MM.1S (cell line): ENCODE data around the gene OR5K1.

Source experiments
- DNase-seq: peaks from one replicate; pipeline ENCODE4 v3.0.0-alpha.2; 2015
- H2AFZ ChIP-seq: fragments of 300-600 bp; sonication (generic); 2 replicates; pipeline ENCODE4 v1.6.0; 2016; ENCODE audit warnings: antibody characterized with exemption, low read length
- H3F3A ChIP-seq: fragments of 300-600 bp; sonication (generic); 2 replicates; pipeline ENCODE4 v1.6.1; 2016; ENCODE audit warnings: mild to moderate bottlenecking, antibody characterized with exemption, low read length, moderate library complexity, mixed read lengths; ENCODE audit not compliant: insufficient read depth
- H3K27ac ChIP-seq: fragments of 300-600 bp; sonication (generic); 2 replicates; pipeline ENCODE4 v1.5.1; 2016; ENCODE audit warnings: mild to moderate bottlenecking, low read length
- H3K27me3 ChIP-seq: fragments of 300-600 bp; sonication (generic); replicated peaks from 2 replicates; pipeline ENCODE4 v1.6.0; 2016; ENCODE audit warnings: low read length; ENCODE audit not compliant: insufficient read depth
- H3K36me3 ChIP-seq: fragments of 300-600 bp; sonication (generic); replicated peaks from 2 replicates; pipeline ENCODE4 v1.6.1; 2016; ENCODE audit warnings: mild to moderate bottlenecking, low read length, mixed read lengths; ENCODE audit not compliant: insufficient read depth
- H3K4me1 ChIP-seq: fragments of 300-600 bp; sonication (generic); 2 replicates; pipeline ENCODE4 v1.6.1; 2016; ENCODE audit warnings: low read length, mixed read lengths
- H3K4me2 ChIP-seq: fragments of 300-600 bp; sonication (generic); 2 replicates; pipeline ENCODE4 v1.6.0; 2016; ENCODE audit warnings: low read depth, low read length
- H3K4me3 ChIP-seq: fragments of 300-600 bp; sonication (generic); 2 replicates; pipeline ENCODE4 v1.5.1; 2016; ENCODE audit warnings: low read length, mixed read lengths
- H3K79me2 ChIP-seq: fragments of 300-600 bp; sonication (generic); 2 replicates; pipeline ENCODE4 v1.6.1; 2016; ENCODE audit warnings: mixed run types, low read length, mixed read lengths
- H3K9ac ChIP-seq: fragments of 300-600 bp; sonication (generic); 2 replicates; pipeline ENCODE4 v1.6.1; 2016; ENCODE audit warnings: low read length, mixed read lengths
- H3K9me2 ChIP-seq: fragments of 300-600 bp; sonication (generic); replicated peaks from 2 replicates; pipeline ENCODE4 v1.6.1; 2016; ENCODE audit warnings: mild to moderate bottlenecking, low read length, mixed read lengths; ENCODE audit not compliant: insufficient read depth
- H3K9me3 ChIP-seq: fragments of 300-600 bp; sonication (generic); replicated peaks from 2 replicates; pipeline ENCODE4 v1.6.1; 2016; ENCODE audit warnings: mild to moderate bottlenecking, low read length, mixed read lengths; ENCODE audit not compliant: insufficient read depth
- H4K20me1 ChIP-seq: fragments of 300-600 bp; sonication (generic); 2 replicates; pipeline ENCODE4 v1.6.1; 2016; ENCODE audit warnings: mild to moderate bottlenecking, low read length, moderate library complexity, mixed read lengths; ENCODE audit not compliant: insufficient read depth
- EZH2 ChIP-seq: fragments of 300-600 bp; sonication (generic); optimal IDR thresholded peaks from 2 replicates; pipeline ENCODE3; 2017; ENCODE audit warnings: low read depth, mild to moderate bottlenecking, antibody characterized with exemption, low read length, mixed read lengths
- EZH2phosphoT487 ChIP-seq: fragments of 300-600 bp; sonication (generic); IDR thresholded peaks from 2 replicates; pipeline ENCODE4 v1.6.1; 2018; ENCODE audit warnings: antibody characterized with exemption, low read length
- TF ChIP-seq, protein P1 (sequence below): fragments of 300-600 bp; sonication (generic); IDR thresholded peaks from 2 replicates; pipeline ENCODE4 v1.5.1; 2016; ENCODE audit warnings: antibody characterized with exemption, low read length, mixed read lengths

OR5K1 gene

DNA sequence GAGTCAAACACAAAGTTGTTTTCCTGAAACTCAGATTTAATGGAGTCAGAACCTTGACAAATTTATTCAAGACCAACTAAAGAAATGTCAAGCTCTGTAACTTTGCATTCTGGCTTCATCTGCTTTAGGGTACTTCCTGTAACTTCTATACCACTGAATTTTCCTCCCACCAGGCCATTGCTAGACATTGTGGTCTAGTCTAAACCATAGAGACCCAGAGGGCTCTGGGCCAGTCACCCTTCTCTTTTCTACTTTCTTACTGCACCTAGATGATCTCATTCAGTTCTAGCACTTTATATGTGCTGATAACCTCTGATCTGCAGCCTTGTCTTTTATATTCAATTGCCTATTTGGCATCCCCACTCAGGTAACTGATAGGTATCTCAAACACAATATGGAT, 2.8 kb upstream of the OR5K1 start:
- Histone ChIP-seq H3K4me1 (no peaks in the 10 kb centered on the region), H3K4me3 (no peak overlapping the region), H3F3A (no peaks in the 10 kb centered on the region), H3K9me2 (no peaks in the 10 kb centered on the region), H3K9ac (no peak overlapping the region), H4K20me1 (no peaks in the 10 kb centered on the region), H3K9me3 (no peaks in the 10 kb centered on the region), H3K36me3 (no peaks in the 10 kb centered on the region), H3K79me2 (no peaks in the 10 kb centered on the region), H3K27ac (no peak overlapping the region), H3K4me2 (no peak overlapping the region), H2AFZ (no peak overlapping the region), H3K27me3 (no peaks in the 10 kb centered on the region)
- TF ChIP-seq, protein P1, sequence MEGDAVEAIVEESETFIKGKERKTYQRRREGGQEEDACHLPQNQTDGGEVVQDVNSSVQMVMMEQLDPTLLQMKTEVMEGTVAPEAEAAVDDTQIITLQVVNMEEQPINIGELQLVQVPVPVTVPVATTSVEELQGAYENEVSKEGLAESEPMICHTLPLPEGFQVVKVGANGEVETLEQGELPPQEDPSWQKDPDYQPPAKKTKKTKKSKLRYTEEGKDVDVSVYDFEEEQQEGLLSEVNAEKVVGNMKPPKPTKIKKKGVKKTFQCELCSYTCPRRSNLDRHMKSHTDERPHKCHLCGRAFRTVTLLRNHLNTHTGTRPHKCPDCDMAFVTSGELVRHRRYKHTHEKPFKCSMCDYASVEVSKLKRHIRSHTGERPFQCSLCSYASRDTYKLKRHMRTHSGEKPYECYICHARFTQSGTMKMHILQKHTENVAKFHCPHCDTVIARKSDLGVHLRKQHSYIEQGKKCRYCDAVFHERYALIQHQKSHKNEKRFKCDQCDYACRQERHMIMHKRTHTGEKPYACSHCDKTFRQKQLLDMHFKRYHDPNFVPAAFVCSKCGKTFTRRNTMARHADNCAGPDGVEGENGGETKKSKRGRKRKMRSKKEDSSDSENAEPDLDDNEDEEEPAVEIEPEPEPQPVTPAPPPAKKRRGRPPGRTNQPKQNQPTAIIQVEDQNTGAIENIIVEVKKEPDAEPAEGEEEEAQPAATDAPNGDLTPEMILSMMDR: no peak
- TF ChIP-seq EZH2phosphoT487: no peak
- TF ChIP-seq EZH2: no peak
- DNase-seq: no peak

DNA sequence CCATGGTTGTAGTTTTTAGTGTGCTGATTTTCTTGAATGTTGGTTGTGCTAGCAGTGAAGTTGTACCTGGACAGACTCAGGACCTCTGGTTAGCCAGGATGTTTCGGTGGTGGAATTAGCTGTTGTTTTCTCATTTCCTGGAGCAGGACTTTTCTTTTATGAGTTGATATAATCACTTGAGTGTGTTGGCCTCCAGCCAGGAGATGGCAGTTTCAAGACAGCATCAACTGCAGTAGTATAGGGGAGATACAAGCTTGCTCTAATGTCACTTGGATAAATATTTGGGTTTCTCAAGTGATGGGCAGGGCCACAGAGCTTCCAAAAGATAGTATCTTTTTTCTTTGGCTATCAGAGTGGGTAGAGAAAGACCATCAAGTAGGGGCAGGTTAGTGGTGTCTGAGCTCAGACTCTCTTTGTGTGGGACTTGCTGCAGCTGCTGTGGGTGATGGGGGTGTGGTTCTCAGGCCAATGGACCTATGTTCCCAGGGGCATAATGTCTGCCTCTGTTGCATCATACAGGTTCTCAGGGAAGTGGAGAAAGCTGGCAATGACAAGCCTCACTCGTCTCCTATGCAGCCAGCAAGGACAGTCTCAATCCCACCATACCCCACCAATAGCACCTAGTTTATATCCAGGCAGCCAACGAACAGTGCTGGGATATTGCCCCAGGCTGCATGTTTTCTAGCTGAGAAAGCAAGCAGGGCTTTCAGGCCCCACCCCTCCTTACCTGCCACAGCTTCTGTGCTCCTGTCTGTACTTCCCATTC, 19.9 kb downstream of the OR5K1 start:
- TF ChIP-seq, protein P1: no peak
- no peak for TF ChIP-seq EZH2phosphoT487
- no peak for TF ChIP-seq EZH2

DNA sequence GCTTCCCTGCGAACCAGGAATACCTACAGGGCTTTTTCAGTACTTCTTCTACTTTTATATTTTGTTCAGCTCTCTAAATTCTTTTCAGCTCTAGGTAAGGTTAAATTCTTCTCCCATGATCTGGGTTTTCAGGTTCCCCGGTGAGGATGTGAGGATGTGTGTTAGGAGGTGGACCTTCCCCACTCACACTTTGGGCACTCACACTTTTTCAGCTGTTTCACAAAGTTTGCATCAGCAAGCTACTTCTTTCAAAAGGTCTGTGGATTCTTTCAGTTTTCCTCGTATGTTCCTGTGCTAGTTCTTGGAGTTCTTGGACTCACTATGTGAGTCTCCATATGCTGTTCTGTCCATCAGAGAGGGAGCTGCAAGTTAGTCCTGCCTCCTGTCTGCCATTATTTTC, 20.6 kb downstream of the OR5K1 start:
- no peak overlapping the region for H3K27ac ChIP-seq
- no peaks in the 10 kb centered on the region for H3K36me3 ChIP-seq
- no peak for DNase-seq
- no peak overlapping the region for H3K9ac ChIP-seq
- no peaks in the 10 kb centered on the region for H4K20me1 ChIP-seq
- no peaks in the 10 kb centered on the region for H3K79me2 ChIP-seq
- H3K27me3 ChIP-seq: no peaks in the 10 kb centered on the region
- H2AFZ ChIP-seq: no peak overlapping the region
- TF ChIP-seq, protein P1: no peak
- no peak for TF ChIP-seq EZH2phosphoT487
- no peak for TF ChIP-seq EZH2
- no peaks in the 10 kb centered on the region for H3K9me2 ChIP-seq
- H3K4me2 ChIP-seq: no peak overlapping the region
- no peak overlapping the region for H3K4me3 ChIP-seq
- no peaks in the 10 kb centered on the region for H3K4me1 ChIP-seq
- no peaks in the 10 kb centered on the region for H3K9me3 ChIP-seq
- H3F3A ChIP-seq: no peaks in the 10 kb centered on the region

More for the DNA sequence above, 19.9 kb downstream of the OR5K1 start:
- H3K9me2 ChIP-seq: no peaks in the 10 kb centered on the region
- no peaks in the 10 kb centered on the region for H3K36me3 ChIP-seq
- no peaks in the 10 kb centered on the region for H4K20me1 ChIP-seq
- no peaks in the 10 kb centered on the region for H3K79me2 ChIP-seq
- H3K4me3 ChIP-seq: no peak overlapping the region
- H3K4me1 ChIP-seq: no peaks in the 10 kb centered on the region
- no peak overlapping the region for H3K9ac ChIP-seq
- no peak overlapping the region for H3K27ac ChIP-seq
- DNase-seq: no peak
- no peak overlapping the region for H2AFZ ChIP-seq
- H3F3A ChIP-seq: no peaks in the 10 kb centered on the region
- no peak overlapping the region for H3K4me2 ChIP-seq
- H3K27me3 ChIP-seq: no peaks in the 10 kb centered on the region
- no peaks in the 10 kb centered on the region for H3K9me3 ChIP-seq
